ENCODE measurements around the gene TNFSF13. TPM values are rescaled to one million over a fixed set of nuclear protein-coding genes. Genes with fewer than 3 reads are reported as not detected.

Gene TNFSF13
- total and polyA plus RNA-seq, 2 of the 4 experiments (the other 2 are of a cell fraction) = 1.3 TPM; not detected in 1

- H3K79me1 ChIP-seq (ENCODE audit: low read depth in 1 of 2, low read length in 2 of 2) = peaks cover 0 to 13% of the 10 kb centered on the region in 2 experiments; a peak in 2 of 4 replicates
- H4K8ac ChIP-seq (ENCODE audit: low read depth in 2 of 2, low read length in 2 of 2) = no peak overlapping the region
- dilution Hi-C loops (cut with HindIII; ENCODE audit: low sequenced_read_pairs, unreplicated experiment) (no loop called here), in situ Hi-C loops (cut with MboI; ENCODE audit: low sequenced_read_pairs) (loop anchor here (5.0 to 10.0 kb wide), 2 partner anchors 38 to 196 kb away; partner anchors contain the start of genes KCTD11 and TMEM95), intact Hi-C loops (cut with micrococcal nuclease) (no loop called here)
- H3K56ac ChIP-seq (ENCODE audit: extremely low read depth, insufficient read depth, low read length) = no peak overlapping the region
- 80% methylated on average over 1 of the region's 6 CpGs; no CpG with 5 or more reads in 1 of the 2 experiments for WGBS, 2 experiments (ENCODE audit: extremely low coverage in 2 of 2, insufficient read length in 1 of 2)
- H4K91ac ChIP-seq (ENCODE audit: insufficient read depth, low read depth, low read length) = no peak overlapping the region
- no peak overlapping the region for H3K4ac ChIP-seq (ENCODE audit: low read depth, low read length)
- no peak for ATAC-seq (ENCODE audit: low read depth)
- BruUV-seq (replicated peaks) = no TSS peak
- no peak overlapping the region; the same call in 1 of the 2 replicates for H2AK5ac ChIP-seq (ENCODE audit: low read depth, low read length)
- H2BK20ac ChIP-seq (ENCODE audit: low read depth, low read length) = no peak overlapping the region
- H2AFZ ChIP-seq (replicated peaks; ENCODE audit: low read length, poor library complexity) = no peak overlapping the region
- TF ChIP-seq BHLHE40 (IDR thresholded peaks at IDR 0.05; ENCODE audit: low read depth, low read length) (no peak), POLR2A (IDR thresholded peaks at IDR 0.05; ENCODE audit: low read depth, low read length) (no peak), FOS (IDR thresholded peaks at IDR 0.05; ENCODE audit: low read depth, low read length) (no peak), RAD21 (IDR thresholded peaks at IDR 0.05; ENCODE audit: low read length) (no peak)
- H2BK5ac ChIP-seq (ENCODE audit: low read depth, low read length, poor library complexity, severe bottlenecking) = no peak overlapping the region
- H3K14ac ChIP-seq (replicated peaks; ENCODE audit: low read depth, low read length) = no peak overlapping the region
- H3K9me1 ChIP-seq (ENCODE audit: insufficient read depth, low read length) = peaks cover 5% of the 10 kb centered on the region; the same call in 1 of the 2 replicates
- no peak overlapping the region for H2AK9ac ChIP-seq (replicated peaks; ENCODE audit: low read depth, low read length, poor library complexity)
- no peak overlapping the region for H3K27ac ChIP-seq (ENCODE audit: insufficient read depth, low read length)
- H3K4me3 ChIP-seq (ENCODE audit: insufficient read depth, low read depth, low read length) = no peak overlapping the region
- H3K9me3 ChIP-seq (ENCODE audit: control insufficient read depth, insufficient read depth, low read length) = no peaks in the 10 kb centered on the region
- no peak overlapping the region for H4K5ac ChIP-seq (ENCODE audit: low read depth, low read length)
- H3K4me1 ChIP-seq (ENCODE audit: control insufficient read depth, insufficient read depth, low read length) = peaks cover 8% of the 10 kb centered on the region
- ChIA-PET CTCF (interaction anchor here (0.6 to 1.8 kb wide), 2 partner anchors 10 to 36 kb away, joined by 3 to 8 read pairs; no protein-coding TSS in a partner anchor), POLR2A (ENCODE audit: unreplicated experiment) (interaction anchor here (0.7 kb wide), 1 partner anchor 8 kb away, joined by 5 read pairs; the partner anchor contains the start of gene TNFSF13)
- no peaks in the 10 kb centered on the region for H3K27me3 ChIP-seq (ENCODE audit: control insufficient read depth, insufficient read depth, low read length)
- peaks cover 4% of the 10 kb centered on the region; the same call in 1 of the 2 replicates for H3K36me3 ChIP-seq (ENCODE audit: control insufficient read depth, insufficient read depth, low read length)
- no peak for DNase-seq
- no peak overlapping the region for H3K9ac ChIP-seq (ENCODE audit: low read depth, low read length)
- no peak overlapping the region for H3K18ac ChIP-seq (ENCODE audit: low read depth, low read length)
- no peak overlapping the region for H2BK120ac ChIP-seq (ENCODE audit: low read depth, low read length)
- no peaks in the 10 kb centered on the region for H4K20me1 ChIP-seq (ENCODE audit: insufficient read depth, low read length)
- H2BK15ac ChIP-seq (ENCODE audit: low read depth, low read length) = no peak overlapping the region
- H3K4me2 ChIP-seq (ENCODE audit: low read depth, low read length) = no peak overlapping the region
- H3K23ac ChIP-seq (ENCODE audit: low read depth, low read length) = no peak overlapping the region
These were observed 8.2 kb upstream of the TNFSF13 start for GRCh38 chr17:7550344-7550743.

Measured in IMR-90 (cell line).